ENCODE data around the gene SQSTM1. TPM values are rescaled to one million over a fixed set of nuclear protein-coding genes. Genes with fewer than 3 reads are reported as not detected.

Gene SQSTM1
- total RNA-seq, 1 experiment from 2014 or later: 341 TPM

DNA sequence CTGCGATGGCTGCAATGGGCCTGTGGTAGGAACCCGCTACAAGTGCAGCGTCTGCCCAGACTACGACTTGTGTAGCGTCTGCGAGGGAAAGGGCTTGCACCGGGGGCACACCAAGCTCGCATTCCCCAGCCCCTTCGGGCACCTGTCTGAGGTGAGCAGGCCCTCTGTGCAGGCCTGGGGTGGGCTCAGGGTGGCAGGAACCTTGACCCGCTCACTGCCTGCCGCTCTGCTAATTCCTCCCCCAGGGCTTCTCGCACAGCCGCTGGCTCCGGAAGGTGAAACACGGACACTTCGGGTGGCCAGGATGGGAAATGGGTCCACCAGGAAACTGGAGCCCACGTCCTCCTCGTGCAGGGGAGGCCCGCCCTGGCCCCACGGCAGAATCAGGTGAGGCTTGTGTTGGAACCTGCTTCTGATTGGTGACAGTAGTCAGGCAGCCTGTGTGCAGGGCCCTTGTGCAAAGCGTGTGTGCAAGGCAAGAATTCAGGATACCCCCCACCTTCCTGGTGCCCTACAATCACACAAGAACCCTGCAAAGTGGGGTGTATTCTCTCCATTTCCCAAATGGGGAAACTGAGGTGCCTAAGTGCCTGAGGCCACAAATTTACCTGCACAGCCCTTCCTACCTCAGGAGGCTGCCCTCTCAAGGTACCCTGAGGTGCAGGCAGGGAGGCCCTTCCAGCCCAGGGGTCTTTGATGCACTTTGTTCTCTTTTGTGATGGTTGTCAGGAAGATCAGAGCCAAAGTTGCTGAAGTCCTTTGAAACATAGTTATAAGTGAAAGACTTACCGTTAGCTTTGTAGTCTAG, 3.4 kb downstream of the SQSTM1 start:
- intact Hi-C loops (cut with micrococcal nuclease): no loop called here
- peaks cover 53% of the 10 kb centered on the region for H4K20me1 ChIP-seq (ENCODE audit: low read length)
- BruUV-seq (replicated peaks): no TSS peak
- H3K9ac ChIP-seq (ENCODE audit: low read length): no peak overlapping the region
- H3K9me3 ChIP-seq (ENCODE audit: low read length): no peaks in the 10 kb centered on the region
- no peaks in the 10 kb centered on the region for H3K9me2 ChIP-seq (replicated peaks; ENCODE audit: low read length)
- H3K27ac ChIP-seq (ENCODE audit: low read length): no peak overlapping the region
- peak overlapping the region; percentile 3; the same call in 1 of the 2 replicates for H3K4me2 ChIP-seq (ENCODE audit: low read length)
- no peaks in the 10 kb centered on the region for H3K27me3 ChIP-seq (ENCODE audit: low read length)
- H3F3A ChIP-seq (ENCODE audit: low read length, unreplicated experiment): no peaks in the 10 kb centered on the region
- DNase-seq (no peak), ATAC-seq (no peak)
- H3K79me2 ChIP-seq (ENCODE audit: low read length): peaks cover 65% of the 10 kb centered on the region
- peaks cover 32% of the 10 kb centered on the region for H3K4me1 ChIP-seq (ENCODE audit: insufficient read depth, low read length)
- H3K4me3 ChIP-seq (ENCODE audit: low read length): no peak overlapping the region
- TF ChIP-seq EZH2 (IDR thresholded peaks at IDR 0.05; ENCODE audit: low read length, unreplicated experiment) (no peak), EZH2phosphoT487 (IDR thresholded peaks at IDR 0.05; ENCODE audit: borderline replicate concordance, low read length) (no peak)
- TF ChIP-seq, protein P1, sequence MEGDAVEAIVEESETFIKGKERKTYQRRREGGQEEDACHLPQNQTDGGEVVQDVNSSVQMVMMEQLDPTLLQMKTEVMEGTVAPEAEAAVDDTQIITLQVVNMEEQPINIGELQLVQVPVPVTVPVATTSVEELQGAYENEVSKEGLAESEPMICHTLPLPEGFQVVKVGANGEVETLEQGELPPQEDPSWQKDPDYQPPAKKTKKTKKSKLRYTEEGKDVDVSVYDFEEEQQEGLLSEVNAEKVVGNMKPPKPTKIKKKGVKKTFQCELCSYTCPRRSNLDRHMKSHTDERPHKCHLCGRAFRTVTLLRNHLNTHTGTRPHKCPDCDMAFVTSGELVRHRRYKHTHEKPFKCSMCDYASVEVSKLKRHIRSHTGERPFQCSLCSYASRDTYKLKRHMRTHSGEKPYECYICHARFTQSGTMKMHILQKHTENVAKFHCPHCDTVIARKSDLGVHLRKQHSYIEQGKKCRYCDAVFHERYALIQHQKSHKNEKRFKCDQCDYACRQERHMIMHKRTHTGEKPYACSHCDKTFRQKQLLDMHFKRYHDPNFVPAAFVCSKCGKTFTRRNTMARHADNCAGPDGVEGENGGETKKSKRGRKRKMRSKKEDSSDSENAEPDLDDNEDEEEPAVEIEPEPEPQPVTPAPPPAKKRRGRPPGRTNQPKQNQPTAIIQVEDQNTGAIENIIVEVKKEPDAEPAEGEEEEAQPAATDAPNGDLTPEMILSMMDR (conservative IDR thresholded peaks at IDR 0.05; ENCODE audit: low read depth, low read length): no peak
- no peak overlapping the region for H2AFZ ChIP-seq (ENCODE audit: low read length)
- ChIA-PET POLR2A (ENCODE audit: unreplicated experiment) (interaction anchor here (0.6 to 0.7 kb wide), 2 partner anchors 16 to 91 kb away, joined by 4 to 6 read pairs; no protein-coding TSS in a partner anchor), CTCF (no interaction called here)
- peaks cover 44% of the 10 kb centered on the region for H3K36me3 ChIP-seq (ENCODE audit: low read depth, low read length)

DNA sequence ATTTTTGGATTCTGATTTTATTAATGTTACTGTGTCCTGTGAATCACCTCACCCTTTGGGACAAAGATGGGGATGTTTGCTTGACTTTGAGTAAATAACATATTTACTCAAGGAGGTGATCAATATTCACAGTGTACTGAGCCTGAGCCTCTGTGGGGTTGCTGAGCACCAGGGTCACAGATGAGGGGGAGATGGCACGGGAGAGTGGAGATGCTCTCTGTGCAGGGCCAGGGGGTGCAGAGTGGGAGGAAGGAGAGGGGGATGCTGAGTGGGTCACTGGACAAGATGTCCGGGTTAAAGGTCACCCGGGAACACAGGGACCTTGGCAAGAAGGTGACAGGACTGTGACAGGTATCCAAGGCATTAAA, 4.0 kb downstream of the SQSTM1 start:
- H3K9ac ChIP-seq (ENCODE audit: low read length): no peak overlapping the region
- H3K4me1 ChIP-seq (ENCODE audit: insufficient read depth, low read length): peaks cover 27% of the 10 kb centered on the region
- no TSS peak for BruUV-seq (replicated peaks)
- H3K36me3 ChIP-seq (ENCODE audit: low read depth, low read length): peaks cover 50% of the 10 kb centered on the region
- H3K4me2 ChIP-seq (ENCODE audit: low read length): 0 out of 2 replicates have a peak overlapping the region, but pooled peaks have one; percentile 3
- H3K27me3 ChIP-seq (ENCODE audit: low read length): no peaks in the 10 kb centered on the region
- H3K9me2 ChIP-seq (replicated peaks; ENCODE audit: low read length): no peaks in the 10 kb centered on the region
- POLR2A ChIA-PET (ENCODE audit: unreplicated experiment): interaction anchor here (0.6 to 0.7 kb wide), 2 partner anchors 16 to 91 kb away, joined by 4 to 6 read pairs; no protein-coding TSS in a partner anchor
- H2AFZ ChIP-seq (ENCODE audit: low read length): no peak overlapping the region
- no peak overlapping the region for H3K4me3 ChIP-seq (ENCODE audit: low read length)
- peaks cover 65% of the 10 kb centered on the region for H3K79me2 ChIP-seq (ENCODE audit: low read length)
- no peaks in the 10 kb centered on the region for H3K9me3 ChIP-seq (ENCODE audit: low read length)
- H3F3A ChIP-seq (ENCODE audit: low read length, unreplicated experiment): no peaks in the 10 kb centered on the region
- ATAC-seq (no peak), DNase-seq (no peak)
- no peak overlapping the region for H3K27ac ChIP-seq (ENCODE audit: low read length)
- intact Hi-C loops (cut with micrococcal nuclease): no loop called here
- CTCF ChIA-PET: no interaction called here
- H4K20me1 ChIP-seq (ENCODE audit: low read length): peaks cover 53% of the 10 kb centered on the region
- TF ChIP-seq, protein P1 (conservative IDR thresholded peaks at IDR 0.05; ENCODE audit: low read depth, low read length): no peak
- no peak for TF ChIP-seq EZH2phosphoT487 (IDR thresholded peaks at IDR 0.05; ENCODE audit: borderline replicate concordance, low read length)
- no peak for TF ChIP-seq EZH2 (IDR thresholded peaks at IDR 0.05; ENCODE audit: low read length, unreplicated experiment)

DNA sequence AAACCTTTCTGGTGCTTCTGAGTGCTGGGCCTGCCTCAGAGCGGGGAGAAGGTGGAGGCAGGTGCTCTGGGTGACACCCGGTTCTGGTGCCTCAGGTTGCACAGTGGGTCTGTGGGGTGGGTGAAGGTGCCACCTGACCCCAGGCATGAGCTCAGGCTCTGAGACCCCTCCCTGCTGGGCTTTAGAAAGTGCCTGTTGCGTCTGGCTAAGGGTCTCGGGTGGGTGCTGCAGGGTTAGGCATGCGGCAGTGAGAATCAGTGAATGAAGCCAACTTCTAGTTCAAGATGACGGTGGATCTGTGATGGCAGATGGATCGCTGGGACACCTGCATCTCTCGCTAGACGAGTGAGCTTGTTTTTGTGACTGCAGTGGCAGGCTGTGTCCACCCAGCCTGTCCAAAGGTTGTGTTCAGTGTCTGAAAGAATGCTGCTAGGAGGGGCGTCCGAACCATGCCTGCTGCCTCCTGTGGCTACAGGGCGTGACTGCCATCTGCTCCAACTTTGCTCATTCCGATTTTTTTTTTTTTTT, 5.0 kb downstream of the SQSTM1 start:
- Histone ChIP-seq H3K4me2 (ENCODE audit: low read length) (no peak overlapping the region), H4K20me1 (ENCODE audit: low read length) (peaks cover 53% of the 10 kb centered on the region), H3K4me1 (ENCODE audit: insufficient read depth, low read length) (peaks cover 18% of the 10 kb centered on the region), H3K9me2 (replicated peaks; ENCODE audit: low read length) (no peaks in the 10 kb centered on the region), H3K79me2 (ENCODE audit: low read length) (peaks cover 60% of the 10 kb centered on the region), H3K36me3 (ENCODE audit: low read depth, low read length) (peaks cover 57% of the 10 kb centered on the region), H3K9me3 (ENCODE audit: low read length) (no peaks in the 10 kb centered on the region), H2AFZ (ENCODE audit: low read length) (no peak overlapping the region), H3F3A (ENCODE audit: low read length, unreplicated experiment) (no peaks in the 10 kb centered on the region), H3K27me3 (ENCODE audit: low read length) (no peaks in the 10 kb centered on the region), H3K27ac (ENCODE audit: low read length) (no peak overlapping the region), H3K9ac (ENCODE audit: low read length) (no peak overlapping the region), H3K4me3 (ENCODE audit: low read length) (no peak overlapping the region)
- no peak for TF ChIP-seq EZH2 (IDR thresholded peaks at IDR 0.05; ENCODE audit: low read length, unreplicated experiment)
- TF ChIP-seq EZH2phosphoT487 (IDR thresholded peaks at IDR 0.05; ENCODE audit: borderline replicate concordance, low read length): no peak
- TF ChIP-seq, protein P1 (conservative IDR thresholded peaks at IDR 0.05; ENCODE audit: low read depth, low read length): no peak
- POLR2A ChIA-PET (ENCODE audit: unreplicated experiment): no interaction called here
- no TSS peak for BruUV-seq (replicated peaks)
- intact Hi-C loops (cut with micrococcal nuclease): no loop called here
- ATAC-seq (no peak), DNase-seq (no peak)
- CTCF ChIA-PET: no interaction called here

All from PC-3 (cell line).